Loucy (cell line): Measurements from ENCODE around the gene B3GAT1.

Source experiments
- H2AFZ ChIP-seq: fragments of 200-600 bp; sonication (generic); 2 replicates; pipeline ENCODE4 v1.6.0; 2016; ENCODE audit warnings: antibody characterized with exemption, mild to moderate bottlenecking, low read length, moderate library complexity
- H3F3A ChIP-seq: fragments of 200-600 bp; 2 replicates; pipeline ENCODE4 v1.6.0; 2016; ENCODE audit warnings: antibody characterized with exemption, low read depth, mild to moderate bottlenecking
- H3K27me3 ChIP-seq: fragments of 200-600 bp; sonication (generic); 2 replicates; pipeline ENCODE4 v1.6.1; 2014; ENCODE audit warnings: low read length, mild to moderate bottlenecking; ENCODE audit not compliant: insufficient read depth, poor library complexity, severe bottlenecking
- H3K36me3 ChIP-seq: fragments of 200-600 bp; sonication (generic); 2 replicates; pipeline ENCODE4 v1.6.1; 2016; ENCODE audit warnings: low read length; ENCODE audit not compliant: insufficient read depth
- H3K4me1 ChIP-seq: fragments of 200-600 bp; sonication (generic); 2 replicates; pipeline ENCODE4 v1.5.1; 2014; ENCODE audit warnings: low read length, mild to moderate bottlenecking; ENCODE audit not compliant: insufficient read depth, poor library complexity, severe bottlenecking
- H3K4me2 ChIP-seq: fragments of 200-600 bp; sonication (generic); 2 replicates; pipeline ENCODE4 v1.6.0; 2014; ENCODE audit warnings: antibody characterized with exemption, low read length, low read depth, mild to moderate bottlenecking; ENCODE audit not compliant: poor library complexity, severe bottlenecking
- H3K4me3 ChIP-seq: fragments of 200-600 bp; sonication (generic); 2 replicates; pipeline ENCODE4 v1.5.1; 2014; ENCODE audit warnings: low read length, mild to moderate bottlenecking, mixed read lengths; ENCODE audit not compliant: poor library complexity, severe bottlenecking
- H3K79me2 ChIP-seq: fragments of 200-600 bp; sonication (generic); 2 replicates; pipeline ENCODE4 v1.6.1; 2014; ENCODE audit warnings: low read length; ENCODE audit not compliant: insufficient read depth
- H3K9ac ChIP-seq: fragments of 200-600 bp; sonication (generic); 2 replicates; pipeline ENCODE4 v1.6.0; 2014; ENCODE audit warnings: mild to moderate bottlenecking, low read depth, low read length, moderate library complexity; ENCODE audit not compliant: poor library complexity, severe bottlenecking
- H3K9me2 ChIP-seq: fragments of 200-600 bp; sonication (generic); replicated peaks from 2 replicates; pipeline ENCODE4 v1.6.1; 2016; ENCODE audit warnings: low read depth, low read length, mixed read lengths
- H3K9me3 ChIP-seq: fragments of 200-600 bp; sonication (generic); 2 replicates; pipeline ENCODE4 v1.6.1; 2014; ENCODE audit warnings: mild to moderate bottlenecking, antibody characterized with exemption, low read length, low read depth; ENCODE audit not compliant: insufficient read depth
- H4K20me1 ChIP-seq: fragments of 200-600 bp; sonication (generic); 2 replicates; pipeline ENCODE4 v1.6.0; 2014; ENCODE audit warnings: antibody characterized with exemption, low read length, mild to moderate bottlenecking; ENCODE audit not compliant: insufficient read depth, poor library complexity, severe bottlenecking
- CTCF ChIP-seq: fragments of 200-600 bp; sonication (generic); conservative IDR thresholded peaks from 2 replicates; pipeline ENCODE4 v1.5.1; 2014; ENCODE audit warnings: mild to moderate bottlenecking, antibody characterized with exemption, low read length
- EZH2phosphoT487 ChIP-seq: fragments of 200-600 bp; IDR thresholded peaks from 2 replicates; pipeline ENCODE4 v1.6.1; 2018; ENCODE audit warnings: antibody characterized with exemption, mild to moderate bottlenecking, moderate library complexity, borderline replicate concordance

The B3GAT1 gene

DNA sequence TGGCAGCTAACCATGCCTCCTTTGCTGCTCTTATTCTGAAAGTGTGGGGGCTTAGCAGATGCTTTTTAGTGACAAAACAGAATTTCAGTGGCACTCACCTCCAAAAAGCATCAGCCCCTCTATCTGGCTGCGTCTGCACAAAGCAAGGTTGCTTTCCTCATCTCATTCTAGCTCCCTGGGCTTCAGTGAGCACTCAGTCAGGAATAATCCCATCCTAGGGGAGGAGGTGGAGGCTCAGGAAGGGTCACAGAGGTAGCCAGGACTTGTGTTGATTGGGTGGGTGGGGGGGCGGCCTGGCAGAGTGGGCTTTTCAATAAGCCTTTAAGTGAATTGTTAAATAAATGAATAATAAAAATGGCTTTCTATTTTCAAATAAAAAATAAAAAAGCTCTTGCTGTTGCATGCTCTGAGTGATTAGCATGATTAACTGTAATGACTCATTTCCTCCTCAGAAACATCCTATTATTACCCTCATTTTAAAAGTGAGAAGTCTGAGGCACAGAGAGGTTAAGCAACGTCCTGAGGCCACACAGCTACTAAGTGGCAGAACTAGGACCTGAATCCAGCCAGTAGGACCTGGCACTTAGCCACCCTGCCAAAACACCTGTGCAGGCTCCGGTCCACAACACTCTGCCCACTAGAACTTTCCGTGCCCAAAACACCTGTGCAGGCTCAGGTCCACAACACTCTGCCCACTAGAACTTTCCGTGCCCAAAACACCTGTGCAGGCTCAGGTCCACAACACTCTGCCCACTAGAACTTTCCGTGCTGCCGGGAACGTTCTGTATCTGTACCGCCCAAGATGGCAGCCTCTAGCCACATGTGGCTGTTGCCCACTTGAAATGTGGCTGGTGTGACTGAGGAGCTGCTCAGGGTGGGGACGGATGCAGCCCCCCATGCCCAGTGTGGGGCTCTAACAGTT, 5.5 kb downstream of the B3GAT1 start:
- H3K36me3 ChIP-seq: no peaks in the 10 kb centered on the region
- TF ChIP-seq EZH2phosphoT487: no peak
- TF ChIP-seq CTCF: no peak
- H3K4me2 ChIP-seq: no peak overlapping the region
- no peak overlapping the region for H3K4me3 ChIP-seq
- no peaks in the 10 kb centered on the region for H3K27me3 ChIP-seq
- peaks cover 9% of the 10 kb centered on the region; the same call in 1 of the 2 replicates for H3K9me3 ChIP-seq
- no peaks in the 10 kb centered on the region for H3K9me2 ChIP-seq
- no peak overlapping the region for H3K9ac ChIP-seq
- H2AFZ ChIP-seq: no peak overlapping the region
- H3K4me1 ChIP-seq: no peaks in the 10 kb centered on the region
- H3F3A ChIP-seq: no peaks in the 10 kb centered on the region
- H4K20me1 ChIP-seq: no peaks in the 10 kb centered on the region
- no peaks in the 10 kb centered on the region for H3K79me2 ChIP-seq

- no peaks in the 10 kb centered on the region for H3K36me3 ChIP-seq
- H3K9ac ChIP-seq: no peak overlapping the region
- H2AFZ ChIP-seq: no peak overlapping the region
- no peaks in the 10 kb centered on the region for H4K20me1 ChIP-seq
- H3K9me2 ChIP-seq: no peaks in the 10 kb centered on the region
- H3F3A ChIP-seq: no peaks in the 10 kb centered on the region
- no peak for TF ChIP-seq CTCF
- no peak for TF ChIP-seq EZH2phosphoT487
- no peaks in the 10 kb centered on the region for H3K79me2 ChIP-seq
- no peak overlapping the region for H3K4me3 ChIP-seq
- H3K4me1 ChIP-seq: no peaks in the 10 kb centered on the region
- peaks cover 8% of the 10 kb centered on the region; the same call in 1 of the 2 replicates for H3K9me3 ChIP-seq
- no peaks in the 10 kb centered on the region for H3K27me3 ChIP-seq
- no peak overlapping the region for H3K4me2 ChIP-seq
These were observed 6.2 kb downstream of the B3GAT1 start for GRCh38 chr11:134405841-134406240.

DNA sequence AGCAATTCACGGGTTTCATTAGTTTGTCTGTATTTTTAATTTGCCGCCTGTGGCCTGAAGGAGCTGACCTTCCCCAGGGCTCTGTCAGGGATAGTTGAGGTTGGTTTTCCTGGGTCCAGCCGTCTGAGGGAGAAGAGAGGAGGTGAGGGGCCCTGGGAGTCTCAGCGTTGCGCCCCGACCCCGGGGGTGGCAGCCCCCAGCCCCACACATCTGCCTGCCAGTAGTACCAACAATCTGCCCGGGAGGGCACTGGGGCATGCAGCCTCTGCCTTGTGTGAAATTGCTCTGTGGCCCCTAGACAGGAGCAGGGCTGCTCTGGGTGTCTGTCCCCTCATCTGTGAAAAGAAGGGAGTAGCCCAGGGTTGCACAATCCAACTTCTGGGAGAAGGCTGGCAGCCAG, 6.6 kb downstream of the B3GAT1 start:
- Histone ChIP-seq H3K79me2 (no peaks in the 10 kb centered on the region), H3K4me1 (no peaks in the 10 kb centered on the region), H3K4me3 (no peak overlapping the region), H3K36me3 (no peaks in the 10 kb centered on the region), H3F3A (no peaks in the 10 kb centered on the region), H2AFZ (no peak overlapping the region), H3K4me2 (no peak overlapping the region), H4K20me1 (no peaks in the 10 kb centered on the region), H3K9me2 (no peaks in the 10 kb centered on the region), H3K27me3 (no peaks in the 10 kb centered on the region), H3K9me3 (peaks cover 12% of the 10 kb centered on the region; the same call in 1 of the 2 replicates), H3K9ac (no peak overlapping the region)
- TF ChIP-seq CTCF (no peak), EZH2phosphoT487 (no peak)
